ENCODE results near the gene SHISA9. TPM values are rescaled to one million over a fixed set of nuclear protein-coding genes. Genes with fewer than 3 reads are reported as not detected.

SHISA9 gene
- polyA plus RNA-seq, 2 of the 4 experiments (the other 2 are of a cell fraction), result 0.16 TPM; not detected in 1

DNA sequence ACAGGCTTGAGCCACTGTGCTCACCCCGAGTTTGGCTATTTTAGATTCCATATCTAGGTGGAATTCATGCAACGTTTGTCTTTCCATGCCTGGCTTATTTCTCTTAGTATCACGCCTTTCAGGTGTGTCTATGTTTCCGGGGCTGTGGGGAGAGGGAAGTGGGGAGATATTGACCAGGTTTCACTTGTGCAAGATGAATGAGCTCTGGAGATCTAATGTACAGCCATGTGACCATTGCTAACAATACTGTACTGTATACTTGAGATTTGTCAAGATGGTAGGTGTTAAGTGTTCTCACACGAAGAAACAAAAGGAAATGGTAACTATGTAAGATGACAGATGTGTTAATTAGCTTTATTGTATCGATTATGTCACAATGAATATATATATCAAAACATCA lies 199.6 kb downstream of the SHISA9 start:
- 7% methylated on average over 6 of the region's 6 CpGs for WGBS (ENCODE audit: missing lambda C conversion rate)
- no peak for DNase-seq (ENCODE audit: low read depth in 1 of 2, low spot score in 1 of 2)
- POLR2A ChIA-PET, result no interaction called here
- Histone ChIP-seq H3K4me1 (no peaks in the 10 kb centered on the region), H3K27ac (no peak overlapping the region), H3K9me3 (no peaks in the 10 kb centered on the region), H3K4me2 (no peak overlapping the region), H3K4me3 (no peak overlapping the region)
- TF ChIP-seq SMC3 (IDR thresholded peaks at IDR 0.05) (no peak), ZFP36 (IDR thresholded peaks at IDR 0.05; ENCODE audit: borderline replicate concordance, partially characterized antibody) (no peak), HOXB5 (CRISPR knock-in tag; IDR thresholded peaks at IDR 0.05) (no peak), HOXB13 (CRISPR knock-in tag; IDR thresholded peaks at IDR 0.05; ENCODE audit: low read depth) (no peak), FOSB (CRISPR knock-in tag; IDR thresholded peaks at IDR 0.05) (no peak)
- CTCF ChIA-PET, result no interaction called here
- no peak for ATAC-seq
- no peak for FAIRE-seq

DNA sequence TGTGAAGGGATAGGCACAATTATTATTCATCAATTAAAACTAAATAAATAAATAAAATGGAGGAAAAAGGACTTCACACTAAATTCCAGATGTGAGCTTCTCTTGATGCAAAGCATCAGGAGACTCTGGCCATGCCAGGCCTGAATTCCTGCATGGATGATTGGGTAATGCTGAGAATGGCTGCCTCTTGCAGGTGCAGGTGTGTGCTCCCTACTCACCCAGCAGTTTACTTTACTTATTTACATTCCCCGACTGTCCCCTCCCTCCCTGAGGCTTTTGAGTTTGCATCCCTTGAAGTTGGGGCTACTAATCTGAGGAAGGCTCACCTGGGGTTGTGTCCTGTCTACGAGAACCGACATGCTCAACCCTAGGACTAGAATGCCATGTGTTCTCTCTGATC lies 200.4 kb downstream of the SHISA9 start:
- CTCF ChIA-PET, result interaction anchor here (0.5 kb wide), 1 partner anchor 142 kb away, joined by 3 read pairs; no protein-coding TSS in a partner anchor
- no peak overlapping the region for H3K27ac ChIP-seq
- no peak for DNase-seq (ENCODE audit: low read depth in 1 of 2, low spot score in 1 of 2)
- 11% methylated on average over 3 of the region's 3 CpGs for WGBS (ENCODE audit: missing lambda C conversion rate)
- FAIRE-seq, result no peak
- POLR2A ChIA-PET, result no interaction called here
- TF ChIP-seq GATA3 (IDR thresholded peaks at IDR 0.05; ENCODE audit: borderline replicate concordance) (no peak), NPAS2 (CRISPR knock-in tag; IDR thresholded peaks at IDR 0.05; ENCODE audit: borderline replicate concordance) (no peak), ZSCAN20 (CRISPR knock-in tag; IDR thresholded peaks at IDR 0.05) (no peak)
- TF ChIP-seq, protein P1, sequence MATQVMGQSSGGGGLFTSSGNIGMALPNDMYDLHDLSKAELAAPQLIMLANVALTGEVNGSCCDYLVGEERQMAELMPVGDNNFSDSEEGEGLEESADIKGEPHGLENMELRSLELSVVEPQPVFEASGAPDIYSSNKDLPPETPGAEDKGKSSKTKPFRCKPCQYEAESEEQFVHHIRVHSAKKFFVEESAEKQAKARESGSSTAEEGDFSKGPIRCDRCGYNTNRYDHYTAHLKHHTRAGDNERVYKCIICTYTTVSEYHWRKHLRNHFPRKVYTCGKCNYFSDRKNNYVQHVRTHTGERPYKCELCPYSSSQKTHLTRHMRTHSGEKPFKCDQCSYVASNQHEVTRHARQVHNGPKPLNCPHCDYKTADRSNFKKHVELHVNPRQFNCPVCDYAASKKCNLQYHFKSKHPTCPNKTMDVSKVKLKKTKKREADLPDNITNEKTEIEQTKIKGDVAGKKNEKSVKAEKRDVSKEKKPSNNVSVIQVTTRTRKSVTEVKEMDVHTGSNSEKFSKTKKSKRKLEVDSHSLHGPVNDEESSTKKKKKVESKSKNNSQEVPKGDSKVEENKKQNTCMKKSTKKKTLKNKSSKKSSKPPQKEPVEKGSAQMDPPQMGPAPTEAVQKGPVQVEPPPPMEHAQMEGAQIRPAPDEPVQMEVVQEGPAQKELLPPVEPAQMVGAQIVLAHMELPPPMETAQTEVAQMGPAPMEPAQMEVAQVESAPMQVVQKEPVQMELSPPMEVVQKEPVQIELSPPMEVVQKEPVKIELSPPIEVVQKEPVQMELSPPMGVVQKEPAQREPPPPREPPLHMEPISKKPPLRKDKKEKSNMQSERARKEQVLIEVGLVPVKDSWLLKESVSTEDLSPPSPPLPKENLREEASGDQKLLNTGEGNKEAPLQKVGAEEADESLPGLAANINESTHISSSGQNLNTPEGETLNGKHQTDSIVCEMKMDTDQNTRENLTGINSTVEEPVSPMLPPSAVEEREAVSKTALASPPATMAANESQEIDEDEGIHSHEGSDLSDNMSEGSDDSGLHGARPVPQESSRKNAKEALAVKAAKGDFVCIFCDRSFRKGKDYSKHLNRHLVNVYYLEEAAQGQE (IDR thresholded peaks at IDR 0.05), result no peak
- TF ChIP-seq, protein P2, sequence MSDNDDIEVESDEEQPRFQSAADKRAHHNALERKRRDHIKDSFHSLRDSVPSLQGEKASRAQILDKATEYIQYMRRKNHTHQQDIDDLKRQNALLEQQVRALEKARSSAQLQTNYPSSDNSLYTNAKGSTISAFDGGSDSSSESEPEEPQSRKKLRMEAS (IDR thresholded peaks at IDR 0.05), result no peak
- TF ChIP-seq, protein P3, sequence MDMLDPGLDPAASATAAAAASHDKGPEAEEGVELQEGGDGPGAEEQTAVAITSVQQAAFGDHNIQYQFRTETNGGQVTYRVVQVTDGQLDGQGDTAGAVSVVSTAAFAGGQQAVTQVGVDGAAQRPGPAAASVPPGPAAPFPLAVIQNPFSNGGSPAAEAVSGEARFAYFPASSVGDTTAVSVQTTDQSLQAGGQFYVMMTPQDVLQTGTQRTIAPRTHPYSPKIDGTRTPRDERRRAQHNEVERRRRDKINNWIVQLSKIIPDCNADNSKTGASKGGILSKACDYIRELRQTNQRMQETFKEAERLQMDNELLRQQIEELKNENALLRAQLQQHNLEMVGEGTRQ (IDR thresholded peaks at IDR 0.05), result no peak
- no peaks in the 10 kb centered on the region for H3K9me3 ChIP-seq
- H3K4me2 ChIP-seq, result no peak overlapping the region
- no peak overlapping the region for H3K4me3 ChIP-seq
- no peak for ATAC-seq
- H3K4me1 ChIP-seq, result no peaks in the 10 kb centered on the region

DNA sequence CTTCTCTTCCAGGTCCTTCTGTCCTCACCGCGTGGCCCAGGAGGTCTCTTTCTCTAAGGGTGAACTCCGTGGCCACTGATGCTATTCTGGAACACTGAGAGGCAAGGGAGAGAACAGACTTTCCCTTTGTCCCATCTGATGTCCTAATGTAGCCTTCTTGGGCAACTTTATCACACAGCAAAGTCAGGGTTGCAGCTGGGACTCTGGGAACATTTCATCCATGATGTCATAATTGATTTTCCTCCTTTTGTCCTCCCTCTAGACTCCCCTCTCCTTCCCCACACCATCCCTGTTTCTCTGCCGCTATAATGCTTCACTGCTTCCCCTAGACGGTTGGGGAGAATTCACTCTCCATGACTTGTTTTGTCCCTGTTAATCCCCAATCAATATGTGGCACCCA lies 201.0 kb downstream of the SHISA9 start:
- FAIRE-seq, result no peak
- ChIA-PET POLR2A (no interaction called here), CTCF (no interaction called here)
- Histone ChIP-seq H3K4me3 (no peak overlapping the region), H3K9me3 (no peaks in the 10 kb centered on the region; the same call in 2 of the 3 replicates), H3K27ac (no peak overlapping the region), H3K4me2 (no peak overlapping the region), H3K4me1 (no peaks in the 10 kb centered on the region)
- 22% methylated on average over 5 of the region's 5 CpGs for WGBS (ENCODE audit: missing lambda C conversion rate)
- no peak for ATAC-seq
- DNase-seq (ENCODE audit: low read depth in 1 of 2, low spot score in 1 of 2), result no peak
- TF ChIP-seq, protein P4, sequence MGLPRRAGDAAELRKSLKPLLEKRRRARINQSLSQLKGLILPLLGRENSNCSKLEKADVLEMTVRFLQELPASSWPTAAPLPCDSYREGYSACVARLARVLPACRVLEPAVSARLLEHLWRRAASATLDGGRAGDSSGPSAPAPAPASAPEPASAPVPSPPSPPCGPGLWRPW (IDR thresholded peaks at IDR 0.05), result no peak
- TF ChIP-seq TP53 (CRISPR knock-in tag; IDR thresholded peaks at IDR 0.05) (no peak), CHD2 (IDR thresholded peaks at IDR 0.05; ENCODE audit: low read length, partially characterized antibody) (no peak), POLR2AphosphoS2 (conservative IDR thresholded peaks at IDR 0.05; ENCODE audit: low read length) (no peak), EHF (CRISPR knock-in tag; IDR thresholded peaks at IDR 0.05) (no peak), FOXS1 (CRISPR knock-in tag; IDR thresholded peaks at IDR 0.05) (no peak), CEBPB (IDR thresholded peaks at IDR 0.05) (no peak), BHLHE40 (IDR thresholded peaks at IDR 0.05; ENCODE audit: low read depth, low read length) (no peak), ESRRA (IDR thresholded peaks at IDR 0.05; ENCODE audit: borderline replicate concordance, low read length) (no peak), KDM5A (IDR thresholded peaks at IDR 0.05) (no peak)
- TF ChIP-seq, protein P5, sequence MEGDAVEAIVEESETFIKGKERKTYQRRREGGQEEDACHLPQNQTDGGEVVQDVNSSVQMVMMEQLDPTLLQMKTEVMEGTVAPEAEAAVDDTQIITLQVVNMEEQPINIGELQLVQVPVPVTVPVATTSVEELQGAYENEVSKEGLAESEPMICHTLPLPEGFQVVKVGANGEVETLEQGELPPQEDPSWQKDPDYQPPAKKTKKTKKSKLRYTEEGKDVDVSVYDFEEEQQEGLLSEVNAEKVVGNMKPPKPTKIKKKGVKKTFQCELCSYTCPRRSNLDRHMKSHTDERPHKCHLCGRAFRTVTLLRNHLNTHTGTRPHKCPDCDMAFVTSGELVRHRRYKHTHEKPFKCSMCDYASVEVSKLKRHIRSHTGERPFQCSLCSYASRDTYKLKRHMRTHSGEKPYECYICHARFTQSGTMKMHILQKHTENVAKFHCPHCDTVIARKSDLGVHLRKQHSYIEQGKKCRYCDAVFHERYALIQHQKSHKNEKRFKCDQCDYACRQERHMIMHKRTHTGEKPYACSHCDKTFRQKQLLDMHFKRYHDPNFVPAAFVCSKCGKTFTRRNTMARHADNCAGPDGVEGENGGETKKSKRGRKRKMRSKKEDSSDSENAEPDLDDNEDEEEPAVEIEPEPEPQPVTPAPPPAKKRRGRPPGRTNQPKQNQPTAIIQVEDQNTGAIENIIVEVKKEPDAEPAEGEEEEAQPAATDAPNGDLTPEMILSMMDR (IDR thresholded peaks at IDR 0.05), result no peak
- TF ChIP-seq, protein P6, sequence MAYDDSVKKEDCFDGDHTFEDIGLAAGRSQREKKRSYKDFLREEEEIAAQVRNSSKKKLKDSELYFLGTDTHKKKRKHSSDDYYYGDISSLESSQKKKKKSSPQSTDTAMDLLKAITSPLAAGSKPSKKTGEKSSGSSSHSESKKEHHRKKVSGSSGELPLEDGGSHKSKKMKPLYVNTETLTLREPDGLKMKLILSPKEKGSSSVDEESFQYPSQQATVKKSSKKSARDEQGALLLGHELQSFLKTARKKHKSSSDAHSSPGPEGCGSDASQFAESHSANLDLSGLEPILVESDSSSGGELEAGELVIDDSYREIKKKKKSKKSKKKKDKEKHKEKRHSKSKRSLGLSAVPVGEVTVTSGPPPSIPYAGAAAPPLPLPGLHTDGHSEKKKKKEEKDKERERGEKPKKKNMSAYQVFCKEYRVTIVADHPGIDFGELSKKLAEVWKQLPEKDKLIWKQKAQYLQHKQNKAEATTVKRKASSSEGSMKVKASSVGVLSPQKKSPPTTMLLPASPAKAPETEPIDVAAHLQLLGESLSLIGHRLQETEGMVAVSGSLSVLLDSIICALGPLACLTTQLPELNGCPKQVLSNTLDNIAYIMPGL (CRISPR knock-in tag; IDR thresholded peaks at IDR 0.05; ENCODE audit: borderline replicate concordance), result no peak
- TF ChIP-seq, protein P7, sequence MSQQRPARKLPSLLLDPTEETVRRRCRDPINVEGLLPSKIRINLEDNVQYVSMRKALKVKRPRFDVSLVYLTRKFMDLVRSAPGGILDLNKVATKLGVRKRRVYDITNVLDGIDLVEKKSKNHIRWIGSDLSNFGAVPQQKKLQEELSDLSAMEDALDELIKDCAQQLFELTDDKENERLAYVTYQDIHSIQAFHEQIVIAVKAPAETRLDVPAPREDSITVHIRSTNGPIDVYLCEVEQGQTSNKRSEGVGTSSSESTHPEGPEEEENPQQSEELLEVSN (IDR thresholded peaks at IDR 0.05; ENCODE audit: borderline replicate concordance, low read depth), result no peak
- TF ChIP-seq, protein P8, sequence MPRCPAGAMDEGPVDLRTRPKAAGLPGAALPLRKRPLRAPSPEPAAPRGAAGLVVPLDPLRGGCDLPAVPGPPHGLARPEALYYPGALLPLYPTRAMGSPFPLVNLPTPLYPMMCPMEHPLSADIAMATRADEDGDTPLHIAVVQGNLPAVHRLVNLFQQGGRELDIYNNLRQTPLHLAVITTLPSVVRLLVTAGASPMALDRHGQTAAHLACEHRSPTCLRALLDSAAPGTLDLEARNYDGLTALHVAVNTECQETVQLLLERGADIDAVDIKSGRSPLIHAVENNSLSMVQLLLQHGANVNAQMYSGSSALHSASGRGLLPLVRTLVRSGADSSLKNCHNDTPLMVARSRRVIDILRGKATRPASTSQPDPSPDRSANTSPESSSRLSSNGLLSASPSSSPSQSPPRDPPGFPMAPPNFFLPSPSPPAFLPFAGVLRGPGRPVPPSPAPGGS (IDR thresholded peaks at IDR 0.05), result no peak

Measured in A549 (cell line).